DND-41 (cell line): ENCODE measurements around the gene TCF7L1.
"Not testable (repeated sequence)": the region's sequence is repeated elsewhere in the genome, so short reads cannot be mapped to it uniquely, and the experiment has no call there.

ENCODE experiments used
- ATAC-seq: fragments of 200-7000 bp; cut with Tn5 transposase; 3 replicates; pipeline ENCODE4 v1.9.1; 2021; ENCODE audit warnings: low read depth; ENCODE audit not compliant: insufficient read depth
- DNase-seq: peaks from one replicate; pipeline ENCODE4 v3.0.0-alpha.2; 2020
- H2AFZ ChIP-seq: 2 replicates; pipeline ENCODE4 v1.6.0; 2012; ENCODE audit warnings: low read depth, low read length
- H3K27ac ChIP-seq: 2 replicates; pipeline ENCODE4 v1.5.1; 2012; ENCODE audit warnings: low read length, inconsistent platforms
- H3K27me3 ChIP-seq: fragments of 200-600 bp; sonication (generic); 2 replicates; pipeline ENCODE4 v1.6.0; 2012; ENCODE audit warnings: low read length, mild to moderate bottlenecking, inconsistent platforms; ENCODE audit not compliant: insufficient read depth, poor library complexity
- H3K36me3 ChIP-seq: 2 replicates; pipeline ENCODE4 v1.5.1; 2012; ENCODE audit warnings: low read length, inconsistent platforms; ENCODE audit not compliant: insufficient read depth
- H3K4me1 ChIP-seq: 2 replicates; pipeline ENCODE4 v1.5.1; 2012; ENCODE audit warnings: mild to moderate bottlenecking, low read length; ENCODE audit not compliant: insufficient read depth
- H3K4me2 ChIP-seq: 2 replicates; pipeline ENCODE4 v1.6.0; 2012; ENCODE audit warnings: mild to moderate bottlenecking, moderate library complexity, low read length, inconsistent platforms; ENCODE audit not compliant: insufficient read depth
- H3K4me3 ChIP-seq, 2 experiments: fragments of 200-600 bp in 1 of 2; shearing (Covaris generic) in 1 of 2; 2 replicates each; pipeline ENCODE4 v1.5.1; 2012 to 2016; ENCODE audit warnings: inconsistent platforms in 2 of 2, low read length in 2 of 2, mild to moderate bottlenecking in 2 of 2, low read depth in 1 of 2, moderate library complexity in 1 of 2
- H3K79me2 ChIP-seq: 2 replicates; pipeline ENCODE4 v1.6.0; 2012; ENCODE audit warnings: low read length, inconsistent platforms; ENCODE audit not compliant: insufficient read depth
- H3K9ac ChIP-seq: 2 replicates; pipeline ENCODE4 v1.6.0; 2012; ENCODE audit warnings: low read depth, mild to moderate bottlenecking, inconsistent platforms, low read length, moderate library complexity
- H3K9me3 ChIP-seq: 2 replicates; pipeline ENCODE4 v1.5.1; 2012; ENCODE audit warnings: low read length, moderate library complexity, mild to moderate bottlenecking, inconsistent platforms; ENCODE audit not compliant: insufficient read depth, severe bottlenecking
- H4K20me1 ChIP-seq: 2 replicates; pipeline ENCODE4 v1.6.0; 2012; ENCODE audit warnings: low read length; ENCODE audit not compliant: insufficient read depth
- CTCF ChIP-seq: IDR thresholded peaks from 2 replicates; pipeline ENCODE4 v1.5.1; 2012; ENCODE audit warnings: borderline replicate concordance, low read length, moderate library complexity, mild to moderate bottlenecking; ENCODE audit not compliant: poor library complexity, severe bottlenecking; ENCODE audit errors: extremely low read depth
- EZH2 ChIP-seq: IDR thresholded peaks from 3 replicates; pipeline ENCODE4 v1.6.1; 2012; ENCODE audit warnings: borderline replicate concordance, low read depth, mild to moderate bottlenecking, moderate library complexity, low read length, inconsistent platforms; ENCODE audit not compliant: severe bottlenecking

The TCF7L1 gene

GRCh38 chr2:85154048-85154753 lies 21.0 kb downstream of the TCF7L1 start:
- DNase-seq (no peak), ATAC-seq (no peak)
- peaks cover 7% of the 10 kb centered on the region for H3K27me3 ChIP-seq
- H3K79me2 ChIP-seq, result no peaks in the 10 kb centered on the region
- no peaks in the 10 kb centered on the region for H3K4me1 ChIP-seq
- no peak overlapping the region for H2AFZ ChIP-seq
- H3K4me2 ChIP-seq, result no peak overlapping the region
- H3K27ac ChIP-seq, result no peak overlapping the region
- H3K4me3 ChIP-seq, result no peak overlapping the region
- TF ChIP-seq EZH2 (no peak), CTCF (no peak)
- no peaks in the 10 kb centered on the region for H4K20me1 ChIP-seq
- H3K9me3 ChIP-seq, result no peaks in the 10 kb centered on the region
- H3K36me3 ChIP-seq, result no peaks in the 10 kb centered on the region
- no peak overlapping the region for H3K9ac ChIP-seq

GRCh38 chr2:85155082-85155481 lies 21.9 kb downstream of the TCF7L1 start:
- H3K27me3 ChIP-seq, H3K4me2 ChIP-seq, H4K20me1 ChIP-seq, ATAC-seq, H3K36me3 ChIP-seq, H3K27ac ChIP-seq, H3K79me2 ChIP-seq, H3K4me3 ChIP-seq, H3K4me1 ChIP-seq, H3K9me3 ChIP-seq, DNase-seq, H3K9ac ChIP-seq, H2AFZ ChIP-seq: not testable (repeated sequence)

GRCh38 chr2:85156153-85156552 lies 23.0 kb downstream of the TCF7L1 start:
- no peak overlapping the region for H3K4me2 ChIP-seq
- H3K4me1 ChIP-seq, result no peaks in the 10 kb centered on the region
- DNase-seq (no peak), ATAC-seq (no peak)
- TF ChIP-seq EZH2 (no peak), CTCF (no peak)
- H3K9me3 ChIP-seq, result no peaks in the 10 kb centered on the region
- no peaks in the 10 kb centered on the region for H3K36me3 ChIP-seq
- H3K4me3 ChIP-seq, result no peak overlapping the region
- H3K27me3 ChIP-seq, result peaks cover 10% of the 10 kb centered on the region
- H3K27ac ChIP-seq, result no peak overlapping the region
- no peaks in the 10 kb centered on the region for H4K20me1 ChIP-seq
- H3K9ac ChIP-seq, result no peak overlapping the region
- no peak overlapping the region for H2AFZ ChIP-seq
- no peaks in the 10 kb centered on the region for H3K79me2 ChIP-seq

- H3K36me3 ChIP-seq, result no peaks in the 10 kb centered on the region
- TF ChIP-seq CTCF (no peak), EZH2 (no peak)
- H3K9me3 ChIP-seq, result no peaks in the 10 kb centered on the region
- no peaks in the 10 kb centered on the region for H3K79me2 ChIP-seq
- H3K27ac ChIP-seq, result no peak overlapping the region
- H2AFZ ChIP-seq, result no peak overlapping the region
- ATAC-seq (no peak), DNase-seq (no peak)
- no peak overlapping the region for H3K4me2 ChIP-seq
- H3K4me3 ChIP-seq, result no peak overlapping the region
- H3K27me3 ChIP-seq, result peaks cover 12% of the 10 kb centered on the region
- no peaks in the 10 kb centered on the region for H4K20me1 ChIP-seq
- no peak overlapping the region for H3K9ac ChIP-seq
- H3K4me1 ChIP-seq, result no peaks in the 10 kb centered on the region
Observed at GRCh38 chr2:85156619-85157018, 23.4 kb downstream of the TCF7L1 start.
